Stomach (tissue), 4 donors: ENCODE measurements around the gene PIK3R2.

Experiments used
- CTCF ChIP-seq, 7 experiments: fragments of 450-650 bp in 4 of 7; fragments of 200-600 bp in 3 of 7; sonication (generic) in 3 of 7; IDR thresholded peaks; one replicate each; pipeline ENCODE4 v1.5.1; 2016 to 2019; ENCODE audit warnings: antibody characterized with exemption in 7 of 7, control low read depth in 2 of 7, mild to moderate bottlenecking in 1 of 7
- POLR2A ChIP-seq, 4 donors: fragments of 450-650 bp; IDR thresholded peaks; one replicate each; pipeline ENCODE4 v1.6.1; 2016; ENCODE audit warnings: antibody characterized with exemption in 4 of 4, control low read depth in 2 of 4, mild to moderate bottlenecking in 1 of 4, moderate library complexity in 1 of 4
- POLR2AphosphoS5 ChIP-seq, 3 donors: sonication (generic); formaldehyde crosslinking; IDR thresholded peaks; one replicate each; pipeline ENCODE4 v1.6.1; 2016; ENCODE audit warnings: antibody characterized with exemption in 3 of 3

GRCh38 chr19:18158467-18158866 is 5.5 kb downstream of the PIK3R2 start:
- TF ChIP-seq POLR2A (IDR thresholded peaks at IDR 0.05) (no peak), CTCF (IDR thresholded peaks at IDR 0.05) (no peak), POLR2AphosphoS5 (IDR thresholded peaks at IDR 0.05) (no peak)
